KBM-7 (cell line): ENCODE data around the gene AFAP1L2.

ENCODE experiments used
- DNase-seq: peaks from one replicate; pipeline ENCODE4 v3.0.0-alpha.2; 2015
- in situ Hi-C: fragments of 300-500 bp; cut with MboI; formaldehyde crosslinking; loops from 2 replicates; pipeline ENCODE4 v1.14.3; 2020; ENCODE audit warnings: low sequenced_read_pairs, low pct_unique_long_range_greater_than_20kb, mixed read lengths

The AFAP1L2 gene

DNA sequence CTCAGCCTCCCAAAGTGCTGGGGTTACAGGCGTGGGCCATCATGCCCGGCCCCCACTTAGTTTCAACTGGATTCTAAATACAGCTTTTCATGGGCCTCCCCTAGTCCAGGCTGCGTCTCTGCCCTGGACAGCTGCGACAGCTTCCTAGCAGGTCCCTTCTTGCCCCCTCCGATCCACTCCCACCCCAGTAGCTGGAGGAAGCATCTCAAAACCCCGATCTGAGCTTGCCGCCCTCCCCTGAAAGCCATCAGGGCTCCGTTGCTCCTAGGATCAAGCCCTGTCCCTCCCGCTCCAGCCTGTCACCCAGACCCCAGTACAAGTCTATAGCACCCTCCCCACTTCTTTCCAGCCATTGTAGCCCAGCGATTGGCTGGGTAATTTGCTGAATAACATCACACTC, 100.7 kb downstream of the AFAP1L2 start:
- in situ Hi-C loops = no loop called here
- no peak for DNase-seq

DNA sequence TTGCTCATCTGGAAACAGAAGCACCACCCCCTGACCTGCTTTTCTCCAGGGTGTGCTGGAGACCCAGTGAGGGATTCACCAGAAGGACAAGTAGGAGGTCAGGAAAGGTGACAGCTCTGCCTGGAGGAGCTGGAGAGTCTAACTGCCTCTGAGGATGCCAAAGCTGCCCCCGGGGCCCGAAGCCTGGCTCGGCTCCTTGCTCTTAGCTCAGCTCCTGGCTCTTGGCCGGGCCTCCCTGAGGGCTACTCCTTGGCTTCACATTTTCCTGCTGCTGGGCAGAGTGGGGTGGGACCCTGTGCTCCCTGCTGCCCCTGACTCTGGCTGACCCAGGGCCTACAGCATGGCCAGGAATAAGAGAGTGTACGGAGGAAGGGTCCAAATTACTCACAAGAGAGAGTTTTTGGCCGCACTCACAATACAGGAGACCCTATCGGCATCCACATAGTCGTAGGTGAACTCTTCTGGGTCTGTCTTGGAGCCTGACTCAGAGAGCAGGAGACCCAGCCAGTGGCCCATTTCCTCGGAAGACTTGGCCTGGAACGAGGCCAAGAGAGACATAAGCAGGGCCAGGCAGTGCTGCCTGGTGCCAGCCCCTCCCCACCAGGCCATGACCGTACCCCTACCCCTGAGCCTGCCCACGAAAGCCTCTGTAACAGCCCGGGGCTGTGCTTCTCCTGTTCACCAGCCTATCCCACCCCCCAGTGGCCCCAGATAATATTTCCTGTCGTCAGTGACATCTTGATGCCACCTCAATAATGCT, 102.2 kb downstream of the AFAP1L2 start:
- DNase-seq = no peak
- in situ Hi-C loops = no loop called here

DNA sequence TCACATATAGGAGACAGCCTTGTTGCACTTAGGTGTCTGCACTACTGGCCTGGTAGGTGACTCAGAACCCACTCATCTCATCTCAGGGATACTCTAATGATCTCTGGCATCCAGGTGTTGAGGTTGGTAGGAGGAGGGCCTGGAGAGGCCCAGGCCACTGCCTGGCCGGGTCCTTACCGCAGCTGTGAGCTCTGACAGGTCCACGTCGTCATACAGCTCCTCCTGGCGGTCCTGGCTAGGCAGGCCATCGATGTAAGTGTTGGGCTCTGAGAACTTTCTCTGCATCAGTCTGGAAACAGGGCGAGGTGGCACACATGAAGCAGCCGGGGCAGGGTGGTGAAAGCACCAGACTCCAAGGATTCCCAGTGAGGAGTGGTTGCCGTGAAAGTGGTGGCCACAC, 103.1 kb downstream of the AFAP1L2 start:
- in situ Hi-C loops = no loop called here
- no peak for DNase-seq

DNA sequence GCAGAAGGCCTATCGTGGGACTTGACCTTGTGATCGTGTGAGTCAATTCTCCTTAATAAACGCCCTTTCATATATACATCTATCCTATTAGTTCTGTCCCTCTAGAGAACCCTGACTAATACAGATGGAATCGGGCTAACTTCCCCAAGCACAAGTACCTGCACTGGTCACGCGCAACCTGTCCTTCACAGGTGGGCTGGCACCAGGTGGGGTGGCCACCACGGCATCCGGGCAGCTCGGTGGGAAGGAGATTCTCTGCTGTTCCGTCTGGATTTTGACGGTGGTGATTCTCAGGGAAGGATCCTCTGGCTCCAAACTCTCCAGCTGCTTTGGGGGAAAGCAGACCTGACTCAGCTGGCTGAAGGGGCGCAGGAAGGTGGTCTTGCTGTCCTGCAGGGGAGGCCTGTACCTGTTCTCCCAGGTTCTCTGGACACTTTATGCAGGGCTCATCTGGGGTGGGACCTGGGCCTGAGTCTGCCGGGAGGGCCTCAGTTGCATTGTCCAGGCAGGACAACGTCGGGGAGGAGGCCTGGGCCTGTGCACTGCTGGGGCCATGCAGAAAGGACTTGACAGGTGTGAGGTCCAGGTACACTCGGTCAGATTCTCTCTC, 104.2 kb downstream of the AFAP1L2 start:
- in situ Hi-C loops = no loop called here
- DNase-seq = no peak

DNA sequence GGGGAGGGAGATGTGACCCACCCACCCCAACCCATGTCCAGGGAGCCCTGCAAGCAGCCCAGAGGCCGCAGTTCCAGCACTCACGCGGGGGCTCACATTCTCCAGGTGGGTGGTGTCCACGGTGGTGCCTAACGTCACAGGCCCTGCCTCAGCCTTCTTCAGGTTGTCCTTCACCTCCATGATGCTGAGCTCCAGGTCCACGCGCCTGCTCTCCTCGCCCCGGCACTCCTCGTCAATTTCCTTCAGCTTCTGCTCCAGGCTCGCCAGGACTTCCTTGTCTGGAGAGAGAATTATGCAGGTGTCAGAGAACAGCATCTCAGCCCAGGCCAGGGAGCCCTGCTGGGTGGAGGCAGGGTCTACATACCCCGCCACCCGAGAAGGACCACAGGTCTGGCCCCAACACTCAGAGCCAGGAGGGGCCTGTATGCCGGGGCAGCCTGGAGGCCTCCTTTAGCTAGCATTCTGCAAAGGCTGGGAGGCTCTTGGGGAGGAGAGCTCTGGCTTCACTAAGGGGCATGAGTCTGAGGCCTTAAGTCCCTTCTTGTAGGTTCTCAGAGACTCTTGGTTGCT, 107.1 kb downstream of the AFAP1L2 start:
- in situ Hi-C loops = no loop called here
- no peak for DNase-seq

DNA sequence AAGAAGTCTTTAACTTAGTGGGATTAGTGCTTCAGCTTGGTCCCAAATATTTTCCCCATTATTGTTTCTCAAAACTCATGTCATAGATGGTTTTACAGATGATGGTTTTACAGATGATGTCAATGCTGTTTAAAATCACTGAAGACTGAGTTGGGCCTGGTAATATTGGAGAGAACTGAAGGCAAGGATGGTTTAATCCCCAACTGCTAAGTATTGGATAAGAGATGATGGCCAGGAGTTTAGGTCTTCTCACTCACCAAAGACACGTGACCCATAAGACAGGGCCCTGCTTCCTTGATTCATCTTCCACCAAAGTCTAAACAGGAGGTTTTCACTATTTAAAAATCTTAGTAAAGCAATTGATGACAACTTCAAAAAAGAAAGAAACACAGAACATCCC, 108.9 kb downstream of the AFAP1L2 start:
- no peak for DNase-seq
- in situ Hi-C loops = no loop called here

DNA sequence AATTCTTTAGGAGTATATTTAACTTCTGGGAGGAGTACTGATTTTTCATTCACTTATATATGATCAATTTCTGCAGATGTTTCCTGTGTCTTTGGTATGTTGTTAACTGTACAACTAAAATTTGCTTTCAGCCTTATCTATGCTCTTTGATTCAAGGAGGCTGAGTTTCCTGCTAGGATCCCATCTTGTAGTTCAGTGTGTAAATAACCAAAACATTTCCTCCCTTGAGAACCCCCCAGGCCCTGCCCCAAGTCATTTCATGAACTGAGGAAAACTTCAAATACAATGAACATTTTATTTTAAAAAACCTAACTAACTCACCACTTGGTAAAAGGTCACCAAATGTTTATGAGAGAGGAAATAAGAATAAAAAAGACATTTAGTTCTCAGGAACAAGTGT, 109.8 kb downstream of the AFAP1L2 start:
- DNase-seq = no peak
- in situ Hi-C loops = no loop called here

DNA sequence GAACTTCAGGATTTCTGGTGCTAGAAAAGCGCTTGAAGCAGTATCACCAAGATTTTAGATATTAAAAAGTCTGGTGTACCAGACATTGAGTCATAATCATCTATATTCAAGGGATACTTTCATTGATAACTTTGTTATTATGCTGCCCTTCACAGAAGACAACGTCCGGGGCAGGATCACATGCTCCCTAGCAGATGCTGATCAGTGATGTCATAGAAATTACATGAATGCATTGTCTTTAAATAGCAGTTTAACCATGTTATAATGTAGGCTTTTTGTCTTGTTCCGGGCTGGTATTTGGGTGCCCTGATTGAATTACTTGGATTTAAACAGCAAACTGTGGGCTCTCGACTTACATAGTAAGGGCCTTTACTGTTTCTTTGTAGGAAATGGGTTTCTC, 111.2 kb downstream of the AFAP1L2 start:
- in situ Hi-C loops = no loop called here

DNA sequence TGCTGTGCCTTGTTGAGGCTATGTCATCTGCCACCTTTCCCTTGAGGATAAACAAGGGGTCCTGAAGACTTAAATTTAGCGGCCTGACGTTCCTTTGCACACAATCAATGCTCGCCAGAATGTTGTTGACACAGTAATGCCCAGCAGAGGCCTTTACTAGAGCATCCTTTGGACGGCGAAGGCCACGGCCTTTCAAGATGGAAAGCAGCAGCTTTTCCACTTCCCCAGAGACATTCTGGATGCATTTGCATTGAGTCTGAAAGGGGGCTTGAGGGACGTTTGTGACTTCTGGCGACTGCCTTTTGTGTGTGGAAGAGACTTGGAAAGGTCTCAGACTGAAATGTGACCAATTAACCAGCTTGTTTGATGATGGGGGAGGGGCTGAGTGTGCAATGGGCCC, 112.8 kb downstream of the AFAP1L2 start:
- in situ Hi-C loops = no loop called here
- DNase-seq = no peak

More for the DNA sequence above, 111.2 kb downstream of the AFAP1L2 start:
- no peak for DNase-seq

DNA sequence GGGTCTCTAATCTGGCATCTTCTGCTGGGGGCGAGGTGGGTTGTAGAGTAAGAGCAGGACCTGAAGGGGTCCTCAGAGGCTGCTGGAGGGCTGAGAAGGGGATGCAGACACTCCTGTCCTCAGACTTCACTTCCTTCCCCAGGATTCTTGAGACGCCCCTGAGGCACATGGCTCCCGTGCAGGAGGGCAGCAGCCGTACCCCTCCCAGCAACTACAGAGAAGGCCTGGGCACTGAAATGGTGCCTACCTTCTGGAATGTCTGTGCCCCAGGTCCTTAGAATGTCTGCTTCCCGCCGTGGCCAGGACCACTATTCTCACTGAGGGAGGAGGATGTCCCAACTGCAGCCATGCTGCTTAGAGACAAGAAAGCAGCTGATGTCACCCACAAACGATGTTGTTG, 113.2 kb downstream of the AFAP1L2 start:
- in situ Hi-C loops = no loop called here
- no peak for DNase-seq

DNA sequence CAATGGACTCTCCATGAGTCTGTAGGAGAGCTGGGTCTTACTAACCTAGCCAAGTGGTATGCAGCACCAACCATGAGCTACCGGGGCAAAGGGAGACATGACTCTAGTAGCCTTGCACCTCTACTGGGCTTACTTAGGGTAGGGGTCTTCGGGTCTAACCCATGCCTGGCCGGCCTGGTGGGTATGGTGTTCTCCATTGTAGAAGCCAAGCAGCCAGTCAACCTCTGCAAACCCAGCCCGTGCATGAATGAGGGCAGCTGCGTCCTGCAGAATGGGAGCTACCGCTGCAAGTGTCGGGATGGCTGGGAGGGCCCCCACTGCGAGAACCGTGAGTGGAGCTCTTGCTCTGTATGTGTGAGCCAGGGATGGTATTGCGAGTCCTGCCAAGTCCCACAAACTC, 114.3 kb downstream of the AFAP1L2 start:
- in situ Hi-C loops = no loop called here
- DNase-seq = no peak

DNA sequence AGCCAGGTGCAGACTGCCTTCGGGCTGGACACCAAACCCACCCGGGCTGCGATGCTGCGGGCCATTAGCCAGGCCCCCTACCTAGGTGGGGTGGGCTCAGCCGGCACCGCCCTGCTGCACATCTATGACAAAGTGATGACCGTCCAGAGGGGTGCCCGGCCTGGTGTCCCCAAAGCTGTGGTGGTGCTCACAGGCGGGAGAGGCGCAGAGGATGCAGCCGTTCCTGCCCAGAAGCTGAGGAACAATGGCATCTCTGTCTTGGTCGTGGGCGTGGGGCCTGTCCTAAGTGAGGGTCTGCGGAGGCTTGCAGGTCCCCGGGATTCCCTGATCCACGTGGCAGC, 115.2 kb downstream of the AFAP1L2 start:
- in situ Hi-C loops = no loop called here
- no peak for DNase-seq

DNA sequence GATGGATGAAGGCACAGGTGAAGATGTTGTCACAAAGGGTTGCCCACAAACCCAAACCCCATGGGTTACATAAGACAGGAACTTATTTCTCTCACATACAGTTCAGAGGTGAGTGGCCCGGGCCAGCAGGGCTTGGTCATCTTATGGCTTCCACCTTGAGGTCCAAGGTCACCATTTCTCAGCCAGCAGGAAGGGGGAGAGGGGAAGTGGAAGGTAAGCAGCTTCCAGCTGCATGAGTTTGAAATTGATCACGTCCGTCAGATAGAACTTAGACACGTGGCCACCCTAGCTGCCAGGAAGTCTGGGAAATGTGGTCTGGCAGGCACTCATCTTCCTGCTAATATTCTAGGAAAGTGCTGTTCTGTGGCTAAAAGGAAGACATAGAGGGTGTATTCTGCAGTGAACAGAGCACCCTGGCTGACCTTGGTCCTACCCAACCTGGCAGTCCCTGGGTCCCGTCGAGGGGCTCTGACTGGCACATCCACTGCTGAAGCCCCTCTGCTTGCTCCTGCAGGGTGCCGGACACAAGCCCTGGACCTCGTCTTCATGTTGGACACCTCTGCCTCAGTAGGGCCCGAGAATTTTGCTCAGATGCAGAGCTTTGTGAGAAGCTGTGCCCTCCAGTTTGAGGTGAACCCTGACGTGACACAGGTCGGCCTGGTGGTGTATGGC, 115.7 kb downstream of the AFAP1L2 start:
- DNase-seq = no peak
- in situ Hi-C loops = no loop called here

DNA sequence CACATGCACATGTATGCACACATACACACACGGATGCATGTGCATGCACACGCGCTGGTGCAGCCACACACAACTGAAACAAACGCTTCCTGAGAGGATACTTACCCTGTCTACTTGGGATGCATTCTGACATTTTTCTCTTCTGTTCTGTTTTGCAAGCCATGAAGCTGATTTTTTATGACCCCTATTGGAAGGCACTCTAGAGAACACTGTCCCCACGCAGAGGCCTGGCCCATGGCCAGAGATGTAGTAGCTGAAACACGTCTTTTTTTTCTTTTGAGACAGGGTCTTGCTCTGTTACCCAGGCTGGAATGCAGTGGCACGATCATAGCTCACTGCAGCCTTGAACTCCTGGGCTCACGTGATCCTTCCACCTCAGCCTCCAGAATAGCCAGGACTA, 117.4 kb downstream of the AFAP1L2 start:
- no peak for DNase-seq
- in situ Hi-C loops = no loop called here

DNA sequence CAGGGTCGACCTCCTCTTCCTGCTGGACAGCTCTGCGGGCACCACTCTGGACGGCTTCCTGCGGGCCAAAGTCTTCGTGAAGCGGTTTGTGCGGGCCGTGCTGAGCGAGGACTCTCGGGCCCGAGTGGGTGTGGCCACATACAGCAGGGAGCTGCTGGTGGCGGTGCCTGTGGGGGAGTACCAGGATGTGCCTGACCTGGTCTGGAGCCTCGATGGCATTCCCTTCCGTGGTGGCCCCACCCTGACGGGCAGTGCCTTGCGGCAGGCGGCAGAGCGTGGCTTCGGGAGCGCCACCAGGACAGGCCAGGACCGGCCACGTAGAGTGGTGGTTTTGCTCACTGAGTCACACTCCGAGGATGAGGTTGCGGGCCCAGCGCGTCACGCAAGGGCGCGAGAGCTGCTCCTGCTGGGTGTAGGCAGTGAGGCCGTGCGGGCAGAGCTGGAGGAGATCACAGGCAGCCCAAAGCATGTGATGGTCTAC, 118.3 kb downstream of the AFAP1L2 start:
- in situ Hi-C loops = no loop called here
- DNase-seq = no peak

DNA sequence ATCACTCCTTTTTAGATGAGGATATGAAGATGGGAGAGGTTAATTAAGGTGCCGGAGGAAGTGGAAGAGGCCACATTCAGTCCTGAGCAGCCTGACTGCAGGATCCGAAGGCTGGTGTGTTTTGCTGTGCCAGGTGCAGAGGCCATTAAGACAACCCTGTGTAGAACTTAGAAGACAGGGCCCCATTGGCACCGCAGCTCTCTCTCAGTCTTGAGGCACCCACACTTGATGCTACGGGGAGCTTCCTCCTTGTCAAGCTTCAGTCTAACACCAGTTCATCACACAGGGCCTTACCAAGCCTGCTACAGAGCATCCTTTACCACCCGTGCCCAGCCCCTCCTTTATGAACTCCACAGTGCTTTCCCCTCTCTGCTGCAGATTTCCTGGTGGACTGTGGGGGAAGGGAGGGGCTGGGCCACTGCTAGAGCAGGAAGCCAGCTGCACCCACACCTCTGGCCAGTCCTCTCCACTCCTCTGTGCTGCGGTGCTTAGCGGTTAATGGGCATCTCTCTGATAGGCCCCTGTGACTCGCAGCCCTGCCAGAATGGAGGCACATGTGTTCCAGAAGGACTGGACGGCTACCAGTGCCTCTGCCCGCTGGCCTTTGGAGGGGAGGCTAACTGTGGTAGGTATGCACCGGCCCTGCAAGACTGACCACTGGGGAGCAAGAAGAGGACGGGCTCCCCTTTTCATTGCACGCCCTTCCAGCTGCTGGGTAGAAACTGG, 119.8 kb downstream of the AFAP1L2 start:
- no peak for DNase-seq
- in situ Hi-C loops = no loop called here

DNA sequence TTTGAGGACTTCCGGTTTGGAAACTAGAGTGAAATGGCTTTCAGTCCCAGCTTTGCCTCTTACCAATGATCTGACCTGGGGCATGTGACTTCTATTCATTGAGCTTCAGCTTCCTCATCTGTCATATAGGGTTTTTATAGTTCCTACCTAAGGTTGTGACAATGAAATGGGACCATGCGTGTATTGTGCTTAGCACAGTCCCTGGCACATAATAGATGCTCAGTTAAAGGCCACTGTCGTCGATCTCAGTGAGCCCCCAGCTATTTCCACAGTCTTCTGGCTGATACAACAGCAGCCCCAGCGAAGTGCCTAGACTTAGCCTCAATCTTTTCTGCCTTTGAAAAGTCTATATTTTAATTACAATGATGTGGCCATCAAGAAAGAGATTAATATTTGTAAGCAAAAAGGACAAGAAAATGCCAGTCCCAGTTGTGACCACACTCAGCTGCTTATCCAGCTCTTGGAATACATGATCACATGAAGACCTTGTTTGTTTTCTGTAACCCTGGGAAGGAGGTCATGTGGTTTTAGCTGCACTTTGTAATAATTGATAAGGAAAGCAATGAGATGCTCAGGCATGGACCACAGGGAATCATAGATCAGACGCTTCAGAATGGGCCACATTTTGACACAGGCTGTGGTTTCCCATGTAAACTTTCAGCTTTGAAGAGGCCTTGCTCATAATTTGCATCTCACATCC, 120.6 kb downstream of the AFAP1L2 start:
- in situ Hi-C loops = no loop called here
- DNase-seq = no peak

DNA sequence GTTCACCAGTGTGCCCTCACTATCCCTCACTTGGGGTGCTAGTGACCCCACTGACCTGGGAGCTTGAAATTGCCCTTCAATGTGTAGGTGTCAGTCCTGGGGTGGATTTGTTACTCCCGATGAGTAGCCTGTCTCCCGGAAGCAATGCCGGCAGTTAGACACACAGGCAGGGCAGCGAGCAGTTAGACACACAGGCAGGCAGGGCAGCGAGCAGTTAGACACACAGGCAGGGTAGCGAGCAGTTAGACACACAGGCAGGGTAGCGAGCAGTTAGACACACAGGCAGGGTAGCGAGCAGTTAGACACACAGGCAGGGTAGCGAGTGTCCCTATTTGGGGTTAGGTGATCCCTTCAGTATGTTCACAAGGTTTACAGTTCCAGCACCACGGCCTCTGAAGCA, 121.2 kb downstream of the AFAP1L2 start:
- in situ Hi-C loops = no loop called here
- no peak for DNase-seq

DNA sequence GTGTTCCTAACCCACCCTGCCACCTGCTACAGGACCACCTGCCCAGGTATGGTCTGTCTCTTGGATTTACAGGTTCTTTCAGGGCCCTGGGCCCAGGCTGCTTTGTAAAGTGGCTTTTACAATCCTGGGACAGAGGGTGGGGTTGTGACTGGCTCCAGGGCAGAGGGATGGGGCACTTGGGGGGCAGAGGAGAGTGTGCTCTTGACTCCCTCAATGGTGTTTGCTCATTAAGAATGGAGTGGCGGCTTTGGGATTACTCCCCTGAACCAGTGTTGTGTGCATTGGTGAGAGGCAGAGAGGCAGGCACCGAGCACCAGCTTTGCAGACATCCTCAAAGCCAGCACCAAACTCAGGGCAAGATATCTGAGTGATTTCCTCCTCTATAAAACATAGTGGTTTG, 121.8 kb downstream of the AFAP1L2 start:
- no peak for DNase-seq
- in situ Hi-C loops = no loop called here
